HepG2 (cell line): ENCODE measurements around the gene CLCC1. TPM values are rescaled to one million over a fixed set of nuclear protein-coding genes. Genes with fewer than 3 reads are reported as not detected.

Source experiments
- ATAC-seq: fragments of 200-7000 bp; cut with Tn5 transposase; 3 replicates; pipeline ENCODE4 v1.9.1; 2020; ENCODE audit warnings: mild to moderate bottlenecking, moderate library complexity
- BruUV-seq: library from RNA; stranded (reverse); fragments of 400-500 nt; replicated peaks from 2 replicates; lab custom pipeline; 2021; lab: Mats Ljungman, UMichigan
- CTCF ChIA-PET: fragments of 300-600 bp; formaldehyde crosslinking; extraction: SDS; loops from one replicate; lab custom pipeline; 2021; ENCODE audit warnings: low total read pairs, inconsistent platforms, low intra/inter-chr PET ratio; lab: Yijun Ruan, JAX
- POLR2A ChIA-PET: fragments of 350-600 bp; sonication (Branson Sonifier 250); formaldehyde crosslinking; loops from one replicate; lab custom pipeline; 2020; ENCODE audit warnings: antibody characterized with exemption, inconsistent platforms; lab: Yijun Ruan, JAX
- DNase-seq: peaks from one replicate; pipeline ENCODE4 v3.0.0-alpha.2; 2015; ENCODE audit warnings: low spot score
- FAIRE-seq: peaks from 3 replicates; lab custom pipeline; 2011; peaks lifted over from hg19 to GRCh38; lab: Jason Lieb, UNC
- H2AFZ ChIP-seq: one replicate; pipeline ENCODE4 v1.6.1; 2011; ENCODE audit warnings: low read length, inconsistent platforms
- H3K27ac ChIP-seq: fragments of 300-600 bp; 3 replicates; pipeline ENCODE4 v1.8.0; 2011; ENCODE audit warnings: mixed run types, mild to moderate bottlenecking, mixed read lengths, low read length, inconsistent platforms; ENCODE audit not compliant: insufficient read depth; ENCODE audit errors: extremely low read length
- H3K27me3 ChIP-seq, 2 experiments: fragments of 200-600 bp in 1 of 2; 2 replicates in 1 of 2; 3 replicates in 1 of 2; pipeline versions ENCODE4 v1.6.0 to v1.8.0; 2011; ENCODE audit warnings: low read length in 2 of 2, mild to moderate bottlenecking in 2 of 2, moderate library complexity in 2 of 2, inconsistent platforms in 1 of 2; ENCODE audit not compliant: insufficient read depth in 2 of 2, control insufficient read depth in 1 of 2
- H3K36me3 ChIP-seq, 2 experiments: fragments of 200-600 bp in 1 of 2; replicated peaks in 1 of 2; 2 replicates in 1 of 2; 3 replicates in 1 of 2; pipeline versions ENCODE4 v1.5.1 to v1.8.0; 2011; ENCODE audit warnings: low read length in 2 of 2, inconsistent platforms in 1 of 2; ENCODE audit not compliant: insufficient read depth in 2 of 2, control insufficient read depth in 1 of 2
- H3K4me1 ChIP-seq: 2 replicates; pipeline ENCODE4 v1.5.1; 2012; ENCODE audit warnings: low read length, inconsistent platforms; ENCODE audit not compliant: insufficient read depth
- H3K4me2 ChIP-seq: 2 replicates; pipeline ENCODE4 v1.6.0; 2011; ENCODE audit warnings: low read depth, low read length, inconsistent platforms
- H3K4me3 ChIP-seq, 3 experiments: fragments of 200-600 bp in 1 of 3; sonication (generic), shearing (Covaris generic) in 1 of 3; replicated peaks in 1 of 3; 2 replicates each; pipeline ENCODE4 v1.5.1; 2011 to 2016; ENCODE audit warnings: low read length in 3 of 3, inconsistent platforms in 2 of 3, low read depth in 2 of 3, mild to moderate bottlenecking in 2 of 3, control low read depth in 1 of 3, mixed read lengths in 1 of 3; ENCODE audit not compliant: insufficient read depth in 1 of 3
- H3K79me2 ChIP-seq: one replicate; pipeline ENCODE4 v1.6.1; 2011; ENCODE audit warnings: low read length, inconsistent platforms; ENCODE audit not compliant: insufficient read depth
- H3K9ac ChIP-seq: 2 replicates; pipeline ENCODE4 v1.6.0; 2011; ENCODE audit warnings: mild to moderate bottlenecking, low read depth, low read length, inconsistent platforms; ENCODE audit not compliant: insufficient read depth
- H3K9me3 ChIP-seq: 2 replicates; pipeline ENCODE4 v1.5.1; 2012; ENCODE audit warnings: mild to moderate bottlenecking, low read length
- H4K20me1 ChIP-seq: 2 replicates; pipeline ENCODE4 v1.6.0; 2011; ENCODE audit warnings: inconsistent platforms, mild to moderate bottlenecking, low read length, moderate library complexity; ENCODE audit not compliant: insufficient read depth
- ATAD3A ChIP-seq: sonication (generic); formaldehyde crosslinking; IDR thresholded peaks from 2 replicates; pipeline ENCODE4 v1.4.0; 2020; ENCODE audit warnings: missing genetic modification reagents
- SMARCE1 ChIP-seq: fragments of 450-650 bp; IDR thresholded peaks from 2 replicates; pipeline ENCODE4 v1.6.1; 2017; ENCODE audit warnings: borderline replicate concordance
- ZBTB20 ChIP-seq: sonication (generic); formaldehyde crosslinking; IDR thresholded peaks from 2 replicates; pipeline ENCODE4 v1.8.1; 2023; ENCODE audit warnings: missing genetic modification reagents, low read depth, mild to moderate bottlenecking, borderline replicate concordance
- ZHX2 ChIP-seq, 2 experiments: sonication (generic) in 1 of 2; formaldehyde crosslinking in 1 of 2; IDR thresholded peaks; 2 replicates each; pipeline versions ENCODE4 v1.6.1 to v1.9.0; 2014 to 2022; ENCODE audit warnings: antibody characterized with exemption in 1 of 2, borderline replicate concordance in 1 of 2, inconsistent platforms in 1 of 2, low read depth in 1 of 2, missing genetic modification reagents in 1 of 2
- WGBS: methylation state at CpG from one replicate; pipeline ENCODE4 v1.1.6; 2017; ENCODE audit warnings: low lambda C conversion rate; 5-methylcytosine and 5-hydroxymethylcytosine counted together
- in situ Hi-C: cut with HindIII; loops from 2 replicates; pipeline ENCODE4 v1.10.0; 2017; ENCODE audit warnings: low pct_unique_long_range_greater_than_20kb; ENCODE audit not compliant: extremely low pct_ligation_motif_present
- intact Hi-C: fragments of 100-400 bp; cut with micrococcal nuclease; formaldehyde crosslinking; loops from one replicate; pipeline ENCODE4 v1.10.0; 2022; ENCODE audit not compliant: unreplicated experiment
- polyA plus RNA-seq, 8 experiments: library from polyadenylated mRNA; depleted of rRNA in 3 of 8; stranded (reverse) in 7 of 8; unstranded in 1 of 8; fragments of >200 nt; fragmentation: Illumina TruSeq in 4 of 8; extraction: Trizol in 4 of 8; gene quantifications; 2 replicates each; pipeline versions ENCODE4 v1.2.1 to v1.2.3, GENCODE V29; 2011 to 2016; ENCODE audit warnings: low read depth in 4 of 8, missing spikeins in 1 of 8, mixed read lengths in 1 of 8; ENCODE audit not compliant: insufficient read depth in 1 of 8
- total RNA-seq, 5 experiments: library from RNA; depleted of rRNA; stranded (reverse); fragments of >200 nt; fragmentation: Illumina TruSeq; extraction: Trizol; gene quantifications; 2 replicates each; pipeline ENCODE4 v1.2.3, GENCODE V29; 2016; ENCODE audit warnings: low read depth in 1 of 5
- TF ChIP-seq, protein P1 (sequence below): sonication (generic); formaldehyde crosslinking; IDR thresholded peaks from 2 replicates; pipeline ENCODE4 v1.9.0; 2022; ENCODE audit warnings: low read depth, missing genetic modification reagents

Gene CLCC1
- total and polyA plus RNA-seq, 2 of the 13 experiments (the other 11 are each of a cell fraction or from before 2014, with no cell fraction given): 16.0 to 25.8 TPM

GRCh38 chr1:108955111-108955510, 8.2 kb downstream of the CLCC1 start:
- Histone ChIP-seq H3K27me3 (no peaks in the 10 kb centered on the region), H3K9me3 (no peaks in the 10 kb centered on the region), H3K79me2 (peaks cover 47% of the 10 kb centered on the region), H3K36me3 (peaks cover 2 to 19% of the 10 kb centered on the region in 2 experiments; a peak in 4 of 5 replicates), H3K4me2 (no peak overlapping the region), H3K9ac (no peak overlapping the region), H4K20me1 (no peaks in the 10 kb centered on the region; the same call in 1 of the 2 replicates), H3K27ac (no peak overlapping the region), H3K4me3 (no peak overlapping the region), H2AFZ (no peak overlapping the region), H3K4me1 (peaks cover 33% of the 10 kb centered on the region)
- TF ChIP-seq ATAD3A (CRISPR knock-in tag): no peak
- TF ChIP-seq, protein P1, sequence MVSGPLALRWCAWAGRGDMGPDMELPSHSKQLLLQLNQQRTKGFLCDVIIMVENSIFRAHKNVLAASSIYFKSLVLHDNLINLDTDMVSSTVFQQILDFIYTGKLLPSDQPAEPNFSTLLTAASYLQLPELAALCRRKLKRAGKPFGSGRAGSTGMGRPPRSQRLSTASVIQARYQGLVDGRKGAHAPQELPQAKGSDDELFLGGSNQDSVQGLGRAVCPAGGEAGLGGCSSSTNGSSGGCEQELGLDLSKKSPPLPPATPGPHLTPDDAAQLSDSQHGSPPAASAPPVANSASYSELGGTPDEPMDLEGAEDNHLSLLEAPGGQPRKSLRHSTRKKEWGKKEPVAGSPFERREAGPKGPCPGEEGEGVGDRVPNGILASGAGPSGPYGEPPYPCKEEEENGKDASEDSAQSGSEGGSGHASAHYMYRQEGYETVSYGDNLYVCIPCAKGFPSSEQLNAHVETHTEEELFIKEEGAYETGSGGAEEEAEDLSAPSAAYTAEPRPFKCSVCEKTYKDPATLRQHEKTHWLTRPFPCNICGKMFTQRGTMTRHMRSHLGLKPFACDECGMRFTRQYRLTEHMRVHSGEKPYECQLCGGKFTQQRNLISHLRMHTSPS (CRISPR knock-in tag): no peak
- TF ChIP-seq SMARCE1: no peak
- TF ChIP-seq ZHX2 (IDR thresholded peaks at IDR 0.05; ENCODE audit: low read depth): no peak
- no peak for TF ChIP-seq ZHX2 (CRISPR knock-in tag; IDR thresholded peaks at IDR 0.05; ENCODE audit: borderline replicate concordance)
- TF ChIP-seq ZBTB20 (CRISPR knock-in tag): no peak
- FAIRE-seq (no peak), ATAC-seq (no peak), DNase-seq (no peak)
- intact Hi-C loops (no loop called here), in situ Hi-C loops (no loop called here)
- WGBS: 95% methylated on average over 3 of the region's 3 CpGs
- CTCF ChIA-PET: no interaction called here
- POLR2A ChIA-PET: no interaction called here
- no TSS peak for BruUV-seq
